HG02885 (cell line): ENCODE results near the gene ANKRD2.
"Not testable (repeated sequence)": the region's sequence is repeated elsewhere in the genome, so short reads cannot be mapped to it uniquely, and the experiment has no call there.

Experiments
- ATAC-seq: cut with Tn5 transposase; IDR thresholded peaks from one replicate; pipeline ENCODE4 v1.9.1; 2021; ENCODE audit warnings: mild to moderate bottlenecking; ENCODE audit not compliant: unreplicated experiment, poor library complexity

Gene ANKRD2, protein sequence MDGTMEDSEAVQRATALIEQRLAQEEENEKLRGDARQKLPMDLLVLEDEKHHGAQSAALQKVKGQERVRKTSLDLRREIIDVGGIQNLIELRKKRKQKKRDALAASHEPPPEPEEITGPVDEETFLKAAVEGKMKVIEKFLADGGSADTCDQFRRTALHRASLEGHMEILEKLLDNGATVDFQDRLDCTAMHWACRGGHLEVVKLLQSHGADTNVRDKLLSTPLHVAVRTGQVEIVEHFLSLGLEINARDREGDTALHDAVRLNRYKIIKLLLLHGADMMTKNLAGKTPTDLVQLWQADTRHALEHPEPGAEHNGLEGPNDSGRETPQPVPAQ

DNA sequence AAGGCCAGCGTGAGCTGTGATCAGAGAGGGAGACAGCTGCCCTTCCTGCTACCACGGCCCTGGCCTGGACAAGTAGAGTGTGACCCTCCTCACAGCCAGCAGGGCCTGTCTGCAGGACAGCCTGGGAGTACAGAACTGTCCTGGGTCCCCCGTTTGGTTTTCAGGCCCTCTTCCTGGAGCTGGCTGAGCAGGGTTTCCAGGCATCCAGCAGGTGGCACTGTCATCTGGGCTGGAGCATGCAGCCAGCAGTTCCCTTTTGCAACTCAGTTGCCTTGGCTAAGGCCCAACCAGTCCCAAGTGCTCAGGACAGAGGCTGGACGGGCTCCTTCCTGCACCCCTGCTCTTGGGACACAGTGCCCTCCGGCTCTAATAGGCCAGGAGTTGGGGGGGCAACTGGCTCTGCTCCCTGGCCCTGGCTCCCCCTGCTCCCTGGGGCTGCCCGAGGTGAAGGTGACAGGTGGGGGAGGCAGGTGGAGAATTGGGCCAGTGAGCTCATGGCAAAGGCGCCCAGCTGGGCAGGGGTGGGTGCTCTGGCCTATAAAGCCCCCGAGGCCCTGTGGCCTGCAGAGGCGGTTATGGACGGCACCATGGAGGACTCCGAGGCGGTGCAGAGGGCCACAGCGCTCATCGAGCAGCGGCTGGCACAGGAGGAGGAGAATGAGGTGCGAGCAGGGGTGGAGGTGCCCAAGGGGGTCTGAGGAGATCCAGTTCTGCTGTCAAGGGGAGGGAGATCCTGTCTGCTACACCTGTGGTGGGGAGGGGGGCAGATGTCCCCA lies at the start of gene ANKRD2:
Gene ANKRD2, plus strand, starts transcription at position 566 of the 776 bp plus-strand sequence. Its CDS starts 10 bp downstream, at position 576.
- no peak for ATAC-seq

DNA sequence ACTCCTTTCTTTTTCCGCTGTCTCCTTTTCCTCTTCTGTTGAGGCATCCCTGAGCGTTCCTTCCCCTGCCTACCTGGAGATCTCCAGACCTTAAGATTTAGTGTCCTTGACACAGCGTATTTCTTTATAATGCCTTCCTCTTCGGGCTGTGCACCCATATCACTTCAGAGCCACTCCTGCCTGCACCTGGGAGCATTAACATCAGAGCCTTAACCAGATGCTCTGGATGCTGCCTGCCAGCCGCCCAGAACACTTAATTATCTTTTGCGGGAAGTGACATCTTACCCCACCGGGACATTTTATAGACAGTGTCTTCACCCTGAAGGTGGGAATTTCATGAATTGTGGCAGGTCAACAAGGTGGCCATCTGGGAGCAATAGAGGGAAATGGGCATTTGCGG lies 49.6 kb upstream of the ANKRD2 start:
- ATAC-seq: no peak

DNA sequence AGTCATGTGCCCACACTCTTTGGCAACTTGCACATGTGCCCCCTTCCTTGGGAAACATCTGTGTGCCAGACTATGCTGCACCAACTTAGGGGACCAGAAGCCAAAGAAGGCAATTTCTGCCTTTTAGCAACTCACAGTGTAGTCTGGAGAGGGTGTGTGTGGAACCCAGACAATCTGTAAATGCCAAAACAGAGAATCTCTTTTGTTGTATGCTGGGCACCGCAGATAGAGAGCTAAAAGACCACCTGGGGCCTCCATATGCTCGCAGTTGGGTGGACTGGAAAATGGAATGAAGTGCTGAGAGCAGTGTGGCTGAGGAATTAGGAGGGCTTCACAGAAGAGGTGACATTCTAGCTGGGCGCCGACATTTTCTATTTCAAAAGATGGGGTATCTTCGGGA lies 47.5 kb upstream of the ANKRD2 start:
- no peak for ATAC-seq

DNA sequence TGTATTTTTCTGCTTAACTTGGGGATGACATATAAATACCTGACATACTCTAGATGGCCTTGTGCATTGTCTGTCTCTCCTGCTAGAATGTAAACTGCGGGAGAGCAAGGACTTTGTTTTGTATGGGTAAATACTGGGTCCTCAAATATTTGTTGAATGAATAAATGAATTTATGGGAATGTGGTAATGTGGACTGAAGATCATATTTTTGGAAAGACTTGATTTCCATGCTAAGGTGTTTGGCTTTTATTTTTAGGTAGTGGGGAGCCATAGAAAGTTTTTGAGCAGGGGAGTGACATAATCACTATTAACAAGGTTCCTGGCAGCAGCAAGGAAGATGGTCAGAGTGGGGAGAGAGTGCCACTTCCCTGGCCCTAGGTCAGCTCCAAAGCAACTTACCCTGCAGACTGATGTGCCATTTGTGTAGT lies 46.9 kb upstream of the ANKRD2 start:
- no peak for ATAC-seq

DNA sequence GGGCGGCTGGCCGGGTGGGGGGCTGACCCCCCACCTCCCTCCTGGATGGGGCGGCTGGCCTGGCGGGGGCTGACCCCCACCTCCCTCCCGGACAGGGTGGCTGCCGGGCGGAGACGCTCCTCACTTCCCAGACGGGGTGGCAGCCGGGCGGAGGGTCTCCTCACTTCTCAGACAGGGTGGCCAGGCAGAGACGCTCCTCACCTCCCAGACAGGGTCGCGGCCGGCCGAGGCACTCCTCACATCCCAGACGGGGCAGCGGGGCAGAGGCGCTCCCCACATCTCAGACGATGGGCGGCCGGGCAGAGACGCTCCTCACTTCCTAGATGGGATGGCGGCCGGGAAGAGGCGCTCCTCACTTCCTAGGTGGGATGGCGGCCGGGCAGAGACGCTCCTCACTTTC lies 43.7 kb upstream of the ANKRD2 start:
- ATAC-seq: not testable (repeated sequence)

DNA sequence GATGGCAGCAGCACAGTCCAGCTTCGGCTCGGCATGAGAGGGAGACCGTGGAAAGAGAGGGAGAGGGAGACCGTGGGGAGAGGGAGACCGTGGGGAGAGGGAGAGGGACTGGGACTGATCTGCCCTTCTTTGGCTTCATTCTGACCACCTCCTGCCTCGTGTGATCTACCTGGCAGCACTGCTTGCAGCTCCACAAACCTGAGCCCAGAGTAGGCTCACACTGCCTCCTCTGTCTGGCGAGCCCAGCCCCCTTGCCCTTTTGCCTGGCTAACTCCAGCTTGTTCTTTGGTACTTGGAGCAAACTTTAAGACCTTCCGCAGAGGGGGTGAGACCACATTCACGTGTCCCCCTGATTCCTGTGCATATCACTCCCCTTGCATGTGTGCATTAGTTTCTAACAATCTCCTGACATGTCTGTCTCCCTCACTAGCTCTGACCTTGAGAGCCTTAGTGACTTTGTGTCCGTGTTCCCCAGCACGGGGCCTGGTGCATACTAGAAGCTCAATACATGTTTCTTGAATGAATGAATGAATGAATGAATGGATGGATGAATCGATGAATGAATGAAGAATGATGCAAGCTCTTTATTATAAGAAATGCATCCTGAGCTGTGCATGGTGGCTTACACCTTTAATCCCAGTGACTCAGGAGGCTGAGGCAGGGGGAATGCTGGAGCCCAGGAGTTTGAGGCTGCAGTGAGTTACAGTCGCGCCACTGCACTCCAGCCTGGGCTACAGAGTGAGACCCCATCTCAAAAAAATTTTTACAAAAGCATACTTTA lies 42.7 kb upstream of the ANKRD2 start:
- ATAC-seq: no peak

DNA sequence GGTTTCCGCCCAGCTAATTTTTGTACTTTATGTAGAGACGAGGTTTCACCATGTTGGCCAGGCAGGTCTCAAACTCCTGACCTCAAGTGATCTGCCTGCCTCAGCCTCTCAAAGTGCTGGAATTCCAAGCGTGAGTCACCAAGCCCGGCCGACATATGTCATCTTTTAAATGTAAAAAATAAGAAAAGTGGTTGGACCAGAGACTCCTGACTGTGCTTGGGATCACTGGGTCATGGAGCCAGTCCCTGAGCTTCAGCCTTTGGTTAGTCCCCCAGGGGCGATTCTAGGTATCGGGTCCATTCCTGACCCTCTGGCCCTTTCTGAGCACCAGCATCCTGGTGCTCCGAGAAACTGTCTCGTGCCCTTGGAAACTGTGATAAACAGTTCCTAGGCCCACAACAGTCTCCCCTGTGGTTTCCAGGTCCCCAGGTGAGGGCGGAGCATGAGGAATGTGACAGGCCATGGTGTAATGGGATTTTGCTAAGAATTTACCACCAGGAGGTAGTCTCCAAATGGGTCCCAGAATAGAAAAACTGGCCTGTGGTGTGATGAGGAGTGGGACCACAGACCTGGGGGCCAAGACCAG lies 41.1 kb upstream of the ANKRD2 start:
- ATAC-seq: no peak

DNA sequence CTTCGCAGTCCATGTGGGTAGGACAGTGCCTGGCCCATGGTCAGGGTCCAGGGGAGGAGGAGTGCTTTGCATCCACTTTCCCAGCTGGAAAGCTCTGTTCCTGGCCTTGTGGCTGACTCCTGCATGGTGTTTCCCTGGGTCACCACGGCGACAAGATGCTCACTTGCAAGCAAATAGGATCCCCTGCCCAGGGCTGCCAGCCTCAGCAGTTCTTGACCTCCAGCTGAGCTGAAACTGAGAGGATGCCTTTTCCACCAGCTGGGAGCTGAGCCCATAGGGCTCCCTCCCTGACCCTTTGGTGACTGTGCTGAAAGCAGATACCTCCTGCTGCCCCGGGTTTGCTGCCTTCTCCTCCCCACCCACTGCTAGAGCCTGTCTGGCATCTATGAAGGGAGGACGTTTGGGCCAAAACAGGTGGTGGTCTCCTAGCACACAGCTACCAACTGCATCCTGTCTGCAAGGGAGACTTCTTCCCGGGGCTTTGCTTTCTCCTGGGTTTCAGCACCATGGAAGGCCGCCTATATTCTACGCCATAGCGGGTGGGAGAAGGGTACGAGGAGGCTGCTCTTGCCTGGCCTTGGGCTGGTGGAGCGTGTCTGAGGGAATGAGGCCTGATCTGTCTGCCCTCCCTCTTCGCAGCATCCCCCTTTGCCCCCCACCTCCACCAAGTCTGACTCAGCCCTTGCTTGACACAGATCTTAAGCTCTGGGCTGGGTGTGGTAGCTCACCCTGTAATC lies 39.5 kb upstream of the ANKRD2 start:
- no peak for ATAC-seq

DNA sequence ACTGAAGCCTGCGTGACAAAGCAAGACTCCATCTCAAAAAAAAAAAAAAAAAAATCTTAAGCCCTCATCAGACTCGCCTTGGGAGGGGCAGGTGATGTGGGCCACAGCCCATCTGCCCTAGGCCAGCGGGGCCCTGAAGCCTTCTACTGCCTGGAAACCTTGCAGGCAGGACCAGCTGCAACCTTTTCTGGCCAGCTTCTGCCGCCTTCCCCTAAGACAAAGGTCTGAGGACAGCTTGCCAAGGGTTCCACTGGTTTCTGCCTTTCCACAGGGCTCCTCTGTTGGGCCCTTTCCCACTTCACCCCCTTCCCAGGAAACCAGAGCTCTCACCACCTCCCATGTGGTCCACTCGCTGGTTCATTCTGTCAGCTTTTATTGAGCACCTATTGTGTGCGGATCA lies 38.7 kb upstream of the ANKRD2 start:
- ATAC-seq: no peak

DNA sequence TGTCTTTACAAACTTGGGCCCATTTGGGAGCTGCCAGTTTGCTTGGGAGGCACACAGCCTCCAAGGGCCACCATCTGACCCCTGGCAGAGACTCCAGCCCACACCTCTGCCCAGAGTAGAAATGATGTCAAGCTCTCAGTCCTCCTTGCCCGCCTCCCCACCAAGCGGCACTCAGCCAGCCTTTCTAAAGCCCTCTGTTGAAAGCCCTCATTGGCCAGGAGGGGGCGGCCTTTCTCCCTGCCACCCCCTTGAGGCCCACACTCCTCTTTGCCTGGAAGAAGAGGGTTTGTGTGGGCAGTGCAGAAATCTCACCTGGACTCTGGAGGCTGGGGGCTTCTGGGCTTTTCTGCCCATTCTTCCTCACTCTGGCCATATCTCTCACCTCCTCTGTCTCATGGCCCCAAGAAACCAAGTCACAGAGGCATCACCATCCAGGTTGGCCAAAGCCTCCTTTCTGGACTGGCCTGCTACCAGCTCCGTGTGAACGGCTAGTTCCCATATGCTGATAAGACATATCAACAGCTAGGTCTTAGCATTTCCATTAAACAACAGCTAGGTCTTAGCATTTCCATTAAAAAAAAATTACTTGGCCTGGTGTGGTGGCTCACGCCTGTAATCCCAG lies 37.7 kb upstream of the ANKRD2 start:
- no peak for ATAC-seq

DNA sequence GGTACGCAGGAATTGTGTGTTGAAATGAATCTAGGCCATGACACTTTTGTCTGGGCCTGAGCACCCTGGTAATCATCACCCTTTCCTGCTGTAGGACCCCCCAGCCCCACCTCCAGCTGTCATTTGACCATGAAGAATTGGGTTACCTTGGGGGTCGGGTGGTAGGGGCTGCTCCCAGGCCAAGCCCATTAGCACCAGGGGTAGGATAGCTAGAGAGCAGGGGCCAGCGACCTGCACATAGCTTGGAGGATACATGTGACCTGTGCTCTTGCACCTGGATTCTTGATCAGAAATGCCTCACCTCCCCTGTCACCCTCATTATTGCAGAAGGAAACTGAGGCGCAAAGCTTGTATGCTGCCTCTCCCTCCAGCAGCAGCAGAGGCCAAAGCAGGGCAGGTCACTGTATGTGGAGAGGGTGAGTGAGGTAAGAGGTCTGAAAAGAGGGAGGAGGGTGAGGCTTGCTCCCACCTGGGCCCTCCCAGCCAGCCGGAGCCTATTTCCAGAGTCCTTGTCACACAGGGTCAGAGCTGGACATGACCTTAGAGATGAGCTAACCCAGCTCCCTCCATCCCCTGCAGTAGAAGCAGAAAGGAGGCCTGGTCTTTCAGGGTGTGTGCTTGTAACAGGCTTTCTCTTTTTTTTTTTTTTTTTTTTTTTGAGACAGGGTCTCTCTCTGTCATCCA lies 35.3 kb upstream of the ANKRD2 start:
- no peak for ATAC-seq

DNA sequence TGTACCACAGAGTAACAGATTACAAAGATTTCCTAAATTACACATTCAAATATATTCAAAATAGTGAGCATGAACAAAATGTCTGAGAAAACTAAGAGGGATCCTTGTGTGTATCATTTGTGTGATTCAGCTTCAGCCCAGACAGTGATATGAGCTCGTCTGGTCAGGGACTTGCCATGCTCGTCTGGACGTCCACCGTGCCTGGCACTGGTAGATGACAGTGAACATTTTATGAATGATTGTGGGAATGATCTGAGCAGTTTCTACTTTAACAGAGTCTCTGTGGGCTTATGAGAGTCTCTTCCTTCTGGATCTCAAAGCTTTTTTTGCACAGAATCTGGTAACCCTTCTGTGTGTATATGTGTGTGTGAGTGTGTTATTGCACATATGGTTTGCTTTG lies 34.2 kb upstream of the ANKRD2 start:
- ATAC-seq: no peak

DNA sequence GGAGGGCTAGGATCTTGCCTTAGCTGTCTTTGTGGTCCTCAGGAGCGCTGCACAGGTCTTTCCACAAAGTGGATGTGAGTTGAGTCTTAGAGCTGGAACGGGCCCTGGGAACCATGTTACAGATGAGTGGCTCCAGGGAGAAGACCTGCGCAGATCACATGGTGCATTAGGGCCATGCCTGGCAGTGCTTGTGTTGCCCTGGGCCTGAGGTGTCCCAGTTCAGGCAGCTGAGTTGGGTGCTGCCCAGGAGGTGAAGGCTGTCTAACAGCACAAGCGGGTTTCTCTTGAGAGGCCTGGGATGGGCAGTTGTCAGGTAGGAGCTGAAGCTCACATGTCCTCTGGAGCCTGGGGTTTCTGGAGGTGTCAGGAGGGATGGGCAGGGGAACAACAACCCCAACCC lies 33.7 kb upstream of the ANKRD2 start:
- ATAC-seq: no peak

DNA sequence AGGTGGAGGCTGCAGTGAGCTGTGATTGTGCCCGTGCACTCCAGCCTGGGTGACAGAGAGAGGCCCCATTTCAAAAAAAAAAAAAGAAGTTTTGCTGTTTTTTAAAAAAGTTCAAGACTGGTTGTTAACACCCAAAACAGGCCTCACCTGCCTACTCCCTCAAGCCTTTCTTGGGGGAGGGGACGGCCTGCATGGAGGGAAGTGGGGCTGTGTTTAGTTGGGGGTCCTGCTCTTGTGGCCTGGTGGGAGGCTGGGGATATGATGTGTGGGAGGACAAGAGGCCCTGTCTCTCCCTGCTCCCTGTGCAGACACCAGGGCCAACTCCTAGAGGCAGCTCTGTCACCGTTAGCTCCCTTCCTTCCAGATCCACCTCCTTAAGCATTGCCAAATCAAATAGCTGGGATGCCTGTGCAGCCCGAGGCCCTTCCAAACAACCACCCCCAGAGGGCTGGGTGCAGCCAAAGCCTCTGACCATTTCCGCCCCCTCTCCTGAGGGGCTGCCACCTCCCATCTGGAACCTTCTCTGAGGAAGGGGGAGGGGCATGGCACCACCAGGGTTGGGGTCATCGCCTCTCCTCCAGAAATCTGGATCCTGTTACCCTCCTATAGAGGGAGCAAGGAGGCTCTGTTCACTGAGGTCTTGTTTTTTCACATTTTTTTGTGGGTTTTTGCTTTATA lies 32.9 kb upstream of the ANKRD2 start:
- no peak for ATAC-seq

DNA sequence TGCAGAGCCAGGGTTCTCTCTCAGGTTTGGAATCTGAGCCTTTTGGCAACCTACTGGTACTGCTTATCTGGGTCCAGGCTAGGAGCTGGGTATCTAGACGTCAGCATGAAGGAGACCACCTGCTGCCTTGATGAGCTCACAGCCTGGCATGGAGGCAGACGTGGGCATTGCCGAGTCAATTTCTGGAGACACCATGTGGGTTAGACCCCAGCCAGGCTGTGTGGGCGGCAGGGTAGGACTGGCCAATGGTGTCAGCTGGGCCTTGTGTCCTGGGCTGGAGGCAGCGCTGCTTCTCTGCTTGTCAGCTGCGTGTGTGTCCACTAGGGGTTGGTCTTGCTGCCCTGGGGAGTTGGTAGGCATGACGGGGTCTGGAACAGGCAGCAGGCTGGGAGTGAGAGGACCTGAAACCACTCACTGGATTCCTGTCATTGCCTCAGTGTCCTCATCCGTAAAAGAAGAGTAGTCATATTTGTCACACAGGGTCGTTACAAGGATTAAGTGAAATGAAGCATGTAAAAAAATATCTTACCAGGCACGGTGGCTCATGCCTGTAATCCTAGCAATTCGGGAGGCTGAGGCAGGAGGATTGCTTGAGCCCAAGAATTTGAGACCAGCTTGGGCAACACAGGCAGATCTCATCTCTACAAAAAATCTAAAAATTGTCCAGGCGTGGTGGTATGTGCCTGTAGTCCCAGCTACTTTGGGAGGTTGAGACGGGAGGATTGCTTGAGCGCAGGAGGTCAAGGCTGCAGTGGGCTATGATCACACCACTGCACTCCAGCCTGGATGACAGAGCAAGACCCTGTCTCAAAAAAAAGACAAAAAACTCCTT lies 31.7 kb upstream of the ANKRD2 start:
- ATAC-seq: no peak

DNA sequence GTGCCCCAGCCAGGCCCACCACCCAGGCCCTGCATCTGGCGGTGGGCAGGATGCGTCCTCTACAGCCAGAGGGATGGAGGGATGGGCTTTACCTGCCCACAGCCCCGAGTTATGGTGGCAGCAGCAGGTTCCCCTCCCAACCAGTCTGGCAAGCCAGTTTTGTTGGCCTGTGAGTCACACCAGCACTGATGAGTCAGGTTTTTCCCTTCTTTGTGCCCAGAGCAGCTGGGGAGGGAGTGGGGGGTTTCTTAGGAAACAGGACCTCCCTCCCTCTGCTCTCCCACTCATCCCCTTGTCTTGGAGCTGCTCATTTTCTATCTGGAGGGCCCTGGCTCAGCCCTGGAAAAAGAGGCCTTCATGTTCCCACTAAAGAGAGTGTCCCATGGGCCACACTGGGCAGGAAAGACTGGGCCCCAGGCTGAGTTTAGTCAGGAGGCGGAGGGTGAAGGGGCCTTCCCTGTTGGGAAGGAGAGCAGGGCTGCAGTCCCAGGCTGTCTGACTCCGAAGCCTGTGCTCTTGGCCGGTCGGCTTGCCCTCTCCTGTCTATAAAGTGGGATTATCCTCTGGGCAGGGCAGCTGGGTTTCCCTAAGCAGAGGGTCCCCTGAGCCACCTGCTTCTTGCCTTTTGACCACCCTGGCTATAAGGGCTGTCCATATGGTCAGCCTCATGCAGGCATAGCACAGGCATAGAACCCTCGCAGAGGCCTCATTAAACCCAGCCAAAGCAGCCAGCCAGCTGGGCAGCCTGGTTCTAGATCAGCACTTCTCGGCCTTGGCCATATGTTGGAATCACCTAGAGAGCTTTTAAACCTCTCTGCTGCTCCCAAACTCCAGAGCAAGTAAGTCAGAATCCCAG lies 30.2 kb upstream of the ANKRD2 start:
- no peak for ATAC-seq
